Neural progenitor cell (in vitro differentiated cells): ENCODE measurements around the gene STIM1.

Experiments
- EZH2 ChIP-seq: fragments of 200-600 bp; sonication (generic); IDR thresholded peaks from 2 replicates; pipeline ENCODE4 v1.6.1; 2017; ENCODE audit warnings: antibody characterized with exemption, mild to moderate bottlenecking, moderate library complexity
- EZH2phosphoT487 ChIP-seq: fragments of 200-600 bp; sonication (generic); IDR thresholded peaks from 2 replicates; pipeline ENCODE4 v1.6.1; 2017; ENCODE audit warnings: antibody characterized with exemption
- TF ChIP-seq, protein P1 (sequence below): fragments of 200-600 bp; sonication (generic); IDR thresholded peaks from 2 replicates; pipeline ENCODE4 v1.5.1; 2017; ENCODE audit warnings: antibody characterized with exemption, mild to moderate bottlenecking

GRCh38 chr11:4140067-4140636 is 284.7 kb downstream of the STIM1 start:
- no peak for TF ChIP-seq EZH2
- TF ChIP-seq, protein P1, sequence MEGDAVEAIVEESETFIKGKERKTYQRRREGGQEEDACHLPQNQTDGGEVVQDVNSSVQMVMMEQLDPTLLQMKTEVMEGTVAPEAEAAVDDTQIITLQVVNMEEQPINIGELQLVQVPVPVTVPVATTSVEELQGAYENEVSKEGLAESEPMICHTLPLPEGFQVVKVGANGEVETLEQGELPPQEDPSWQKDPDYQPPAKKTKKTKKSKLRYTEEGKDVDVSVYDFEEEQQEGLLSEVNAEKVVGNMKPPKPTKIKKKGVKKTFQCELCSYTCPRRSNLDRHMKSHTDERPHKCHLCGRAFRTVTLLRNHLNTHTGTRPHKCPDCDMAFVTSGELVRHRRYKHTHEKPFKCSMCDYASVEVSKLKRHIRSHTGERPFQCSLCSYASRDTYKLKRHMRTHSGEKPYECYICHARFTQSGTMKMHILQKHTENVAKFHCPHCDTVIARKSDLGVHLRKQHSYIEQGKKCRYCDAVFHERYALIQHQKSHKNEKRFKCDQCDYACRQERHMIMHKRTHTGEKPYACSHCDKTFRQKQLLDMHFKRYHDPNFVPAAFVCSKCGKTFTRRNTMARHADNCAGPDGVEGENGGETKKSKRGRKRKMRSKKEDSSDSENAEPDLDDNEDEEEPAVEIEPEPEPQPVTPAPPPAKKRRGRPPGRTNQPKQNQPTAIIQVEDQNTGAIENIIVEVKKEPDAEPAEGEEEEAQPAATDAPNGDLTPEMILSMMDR = no peak
- TF ChIP-seq EZH2phosphoT487 = no peak
